Body of pancreas (tissue), 4 donors: ENCODE results near the gene SMG9. TPM values are rescaled to one million over a fixed set of nuclear protein-coding genes. Genes with fewer than 3 reads are reported as not detected.

Source experiments
- ATAC-seq: fragments of 150-250 bp; one replicate; pipeline ENCODE4 v1.9.1; 2016
- DNase-seq, 4 donors: peaks; one replicate each; pipeline ENCODE4 v3.0.0-alpha.2; 2019
- H3K27ac ChIP-seq, 4 donors: fragments of 200-600 bp; sonication (generic); 1 replicate in 3 of 4; 2 replicates in 1 of 4; pipeline versions ENCODE4 v1.5.1 to v1.6.1; 2016 to 2019; ENCODE audit warnings: mild to moderate bottlenecking in 1 of 4, mixed read lengths in 1 of 4, moderate library complexity in 1 of 4
- H3K27me3 ChIP-seq, 2 donors: fragments of 200-600 bp; sonication (generic); one replicate each; pipeline ENCODE4 v1.6.0; 2016; ENCODE audit warnings: mild to moderate bottlenecking in 1 of 2
- H3K36me3 ChIP-seq, 2 donors: fragments of 200-600 bp; sonication (generic); replicated peaks in 1 of 2; 2 replicates each; pipeline ENCODE4 v1.5.1; 2016; ENCODE audit warnings: low read depth in 2 of 2; ENCODE audit not compliant: insufficient read depth in 1 of 2
- H3K4me1 ChIP-seq: fragments of 200-600 bp; sonication (generic); one replicate; pipeline ENCODE4 v1.6.0; 2016
- H3K4me3 ChIP-seq, 2 donors: fragments of 200-600 bp; sonication (generic); 1 replicate in 1 of 2; 2 replicates in 1 of 2; pipeline ENCODE4 v1.5.1; 2016 to 2019
- H3K9me3 ChIP-seq, 3 donors: fragments of 200-600 bp; sonication (generic); 1 replicate in 2 of 3; 2 replicates in 1 of 3; pipeline ENCODE4 v1.5.1; 2016
- CTCF ChIP-seq, 7 experiments: fragments of 450-650 bp in 4 of 7; fragments of 200-600 bp in 3 of 7; sonication (generic) in 3 of 7; IDR thresholded peaks; one replicate each; pipeline ENCODE4 v1.5.1; 2016 to 2019; ENCODE audit warnings: antibody characterized with exemption in 7 of 7
- POLR2A ChIP-seq, 3 donors: fragments of 450-650 bp; IDR thresholded peaks; one replicate each; pipeline ENCODE4 v1.6.1; 2016; ENCODE audit warnings: antibody characterized with exemption in 3 of 3, mild to moderate bottlenecking in 2 of 3
- WGBS, 2 donors: methylation state at CpG; one replicate each; pipeline ENCODE4 v1.1.5; 2017; 5-methylcytosine and 5-hydroxymethylcytosine counted together
- intact Hi-C: fragments of 100-400 bp; cut with DNase I; formaldehyde crosslinking; loops from one replicate; pipeline ENCODE4 v1.15.1; 2023
- total RNA-seq, 2 donors: library from RNA; depleted of rRNA; stranded (reverse); fragments of >200 nt; gene quantifications; one replicate each; pipeline ENCODE4 v1.1.0, GENCODE V29; 2016

SMG9 gene
- total RNA-seq, 2 donors from 2014 or later, result 8.3 to 52.1 TPM

GRCh38 chr19:43781630-43782310, 27.0 kb upstream of the SMG9 start:
- Histone ChIP-seq H3K27ac (no peak overlapping the region), H3K4me3 (no peak overlapping the region), H3K36me3 (no peaks in the 10 kb centered on the region), H3K9me3 (no peaks in the 10 kb centered on the region), H3K27me3 (no peaks in the 10 kb centered on the region), H3K4me1 (no peaks in the 10 kb centered on the region)
- ATAC-seq (no peak), DNase-seq (no peak)
- 68 to 70% methylated on average over 14 of the region's 14 CpGs for WGBS, 2 donors
- intact Hi-C loops, result loop anchor here (5.0 kb wide), 1 partner anchor 34 kb away; no protein-coding TSS in a partner anchor
- no peak for TF ChIP-seq CTCF (IDR thresholded peaks at IDR 0.05)
- TF ChIP-seq POLR2A (IDR thresholded peaks at IDR 0.05), result no peak

- Histone ChIP-seq H3K27me3 (no peaks in the 10 kb centered on the region), H3K9me3 (no peaks in the 10 kb centered on the region), H3K4me1 (no peaks in the 10 kb centered on the region), H3K27ac (no peak within 1 kb of the TSS), H3K4me3 (no peak within 1 kb of the TSS), H3K36me3 (no peaks in the 10 kb centered on the region)
- TF ChIP-seq CTCF (IDR thresholded peaks at IDR 0.05) (no peak), POLR2A (IDR thresholded peaks at IDR 0.05) (no peak)
- intact Hi-C loops, result loop anchor here (5.0 kb wide), 1 partner anchor 34 kb away; no protein-coding TSS in a partner anchor
- ATAC-seq (no peak), DNase-seq (no peak)
- 26 to 30% methylated on average over 10 to 19 of the region's 19 CpGs for WGBS, 2 donors
These were observed 26.2 kb upstream of the SMG9 start, which contains the start of gene KCNN4 for GRCh38 chr19:43780706-43781525. KCNN4 (minus strand) TSS chr19:43780973; CDS start chr19:43780861, 112 bp downstream.

- Histone ChIP-seq H3K9me3 (no peaks in the 10 kb centered on the region), H3K4me3 (no peak overlapping the region), H3K4me1 (peaks cover 3% of the 10 kb centered on the region), H3K36me3 (no peaks in the 10 kb centered on the region), H3K27me3 (no peaks in the 10 kb centered on the region), H3K27ac (no peak overlapping the region)
- intact Hi-C loops, result loop anchor here (5.0 kb wide), 1 partner anchor 33 kb away; no protein-coding TSS in a partner anchor
- no peak for ATAC-seq
- DNase-seq, result no peak
- 22 to 31% methylated on average over 3 of the region's 3 CpGs for WGBS, 2 donors
- TF ChIP-seq CTCF (IDR thresholded peaks at IDR 0.05) (no peak), POLR2A (IDR thresholded peaks at IDR 0.05) (no peak)
These were observed 25.1 kb upstream of the SMG9 start for GRCh38 chr19:43779820-43780219.

- Histone ChIP-seq H3K4me3 (no peak overlapping the region), H3K9me3 (no peaks in the 10 kb centered on the region), H3K27me3 (no peaks in the 10 kb centered on the region), H3K4me1 (peaks cover 8% of the 10 kb centered on the region), H3K36me3 (no peaks in the 10 kb centered on the region), H3K27ac (no peak overlapping the region)
- 54 to 69% methylated on average over 16 of the region's 16 CpGs for WGBS, 2 donors
- TF ChIP-seq CTCF (IDR thresholded peaks at IDR 0.05), result no peak
- TF ChIP-seq POLR2A (IDR thresholded peaks at IDR 0.05), result no peak
- peak in 1 of 4 donors; percentile 21 for DNase-seq
- intact Hi-C loops, result no loop called here
- ATAC-seq, result no peak
These were observed 24.5 kb upstream of the SMG9 start for GRCh38 chr19:43779147-43779819.
